ENCODE data around the gene LPCAT3.

Gene LPCAT3

DNA sequence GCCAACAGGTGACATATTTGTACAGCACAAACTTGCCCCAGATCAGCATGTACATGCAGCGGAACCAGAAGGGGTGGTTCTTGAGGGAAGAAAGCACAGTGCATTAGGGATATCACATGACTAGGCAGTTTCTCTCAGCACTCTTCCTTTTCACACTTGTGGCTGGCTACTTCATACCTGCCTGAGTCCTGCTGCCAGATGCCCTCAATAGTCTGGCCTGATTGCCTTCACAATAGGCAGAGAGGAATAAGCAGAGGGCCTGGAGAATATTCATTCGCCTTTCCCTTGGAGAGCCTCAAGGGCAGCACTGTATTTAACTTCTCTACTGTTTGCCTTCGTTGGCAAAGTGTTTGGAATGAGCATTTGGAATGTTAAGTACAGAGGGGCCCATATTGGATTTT is 39.7 kb downstream of the LPCAT3 start:
- Histone ChIP-seq H3K27ac (no peak overlapping the region), H3K27me3 (ENCODE audit: control insufficient read depth, insufficient read depth, low read length) (no peaks in the 10 kb centered on the region), H3K36me3 (ENCODE audit: control insufficient read depth, insufficient read depth, low read length) (no peaks in the 10 kb centered on the region), H3K9ac (no peak overlapping the region), H3K9me3 (ENCODE audit: control insufficient read depth, low read length) (no peaks in the 10 kb centered on the region), H3K4me2 (ENCODE audit: low read length) (no peak overlapping the region), H3K4me3 (ENCODE audit: low read depth, low read length) (no peak overlapping the region), H3K79me2 (no peaks in the 10 kb centered on the region), H2AFZ (no peak overlapping the region), H3K4me1 (no peaks in the 10 kb centered on the region)
- TF ChIP-seq, protein P1, sequence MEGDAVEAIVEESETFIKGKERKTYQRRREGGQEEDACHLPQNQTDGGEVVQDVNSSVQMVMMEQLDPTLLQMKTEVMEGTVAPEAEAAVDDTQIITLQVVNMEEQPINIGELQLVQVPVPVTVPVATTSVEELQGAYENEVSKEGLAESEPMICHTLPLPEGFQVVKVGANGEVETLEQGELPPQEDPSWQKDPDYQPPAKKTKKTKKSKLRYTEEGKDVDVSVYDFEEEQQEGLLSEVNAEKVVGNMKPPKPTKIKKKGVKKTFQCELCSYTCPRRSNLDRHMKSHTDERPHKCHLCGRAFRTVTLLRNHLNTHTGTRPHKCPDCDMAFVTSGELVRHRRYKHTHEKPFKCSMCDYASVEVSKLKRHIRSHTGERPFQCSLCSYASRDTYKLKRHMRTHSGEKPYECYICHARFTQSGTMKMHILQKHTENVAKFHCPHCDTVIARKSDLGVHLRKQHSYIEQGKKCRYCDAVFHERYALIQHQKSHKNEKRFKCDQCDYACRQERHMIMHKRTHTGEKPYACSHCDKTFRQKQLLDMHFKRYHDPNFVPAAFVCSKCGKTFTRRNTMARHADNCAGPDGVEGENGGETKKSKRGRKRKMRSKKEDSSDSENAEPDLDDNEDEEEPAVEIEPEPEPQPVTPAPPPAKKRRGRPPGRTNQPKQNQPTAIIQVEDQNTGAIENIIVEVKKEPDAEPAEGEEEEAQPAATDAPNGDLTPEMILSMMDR (IDR thresholded peaks at IDR 0.05), result no peak

- no peak overlapping the region for H3K27ac ChIP-seq
- no peak overlapping the region for H3K9ac ChIP-seq
- no peak overlapping the region for H3K4me3 ChIP-seq (ENCODE audit: low read depth, low read length)
- no peaks in the 10 kb centered on the region for H3K79me2 ChIP-seq
- no peaks in the 10 kb centered on the region for H3K9me3 ChIP-seq (ENCODE audit: control insufficient read depth, low read length)
- H3K4me1 ChIP-seq, result no peaks in the 10 kb centered on the region
- no peaks in the 10 kb centered on the region for H3K27me3 ChIP-seq (ENCODE audit: control insufficient read depth, insufficient read depth, low read length)
- TF ChIP-seq, protein P1 (IDR thresholded peaks at IDR 0.05), result no peak
- no peak overlapping the region for H2AFZ ChIP-seq
- H3K4me2 ChIP-seq (ENCODE audit: low read length), result no peak overlapping the region
- no peaks in the 10 kb centered on the region for H3K36me3 ChIP-seq (ENCODE audit: control insufficient read depth, insufficient read depth, low read length)
Observed at GRCh38 chr12:6978188-6978587, 40.1 kb downstream of the LPCAT3 start.

GRCh38 chr12:6977653-6978052 is 40.6 kb downstream of the LPCAT3 start:
- no peaks in the 10 kb centered on the region for H3K27me3 ChIP-seq (ENCODE audit: control insufficient read depth, insufficient read depth, low read length)
- no peaks in the 10 kb centered on the region for H3K9me3 ChIP-seq (ENCODE audit: control insufficient read depth, low read length)
- no peaks in the 10 kb centered on the region for H3K4me1 ChIP-seq
- H3K36me3 ChIP-seq (ENCODE audit: control insufficient read depth, insufficient read depth, low read length), result no peaks in the 10 kb centered on the region
- no peak overlapping the region for H3K4me2 ChIP-seq (ENCODE audit: low read length)
- H2AFZ ChIP-seq, result no peak overlapping the region
- H3K9ac ChIP-seq, result no peak overlapping the region
- no peak overlapping the region for H3K4me3 ChIP-seq (ENCODE audit: low read depth, low read length)
- no peaks in the 10 kb centered on the region for H3K79me2 ChIP-seq
- TF ChIP-seq, protein P1 (IDR thresholded peaks at IDR 0.05), result no peak
- no peak overlapping the region for H3K27ac ChIP-seq

GRCh38 chr12:6975297-6976032 is 42.8 kb downstream of the LPCAT3 start:
- H3K27ac ChIP-seq, result no peak overlapping the region
- H2AFZ ChIP-seq, result no peak overlapping the region
- H3K4me2 ChIP-seq (ENCODE audit: low read length), result no peak overlapping the region
- peaks cover 5% of the 10 kb centered on the region for H3K4me1 ChIP-seq
- H3K9me3 ChIP-seq (ENCODE audit: control insufficient read depth, low read length), result no peaks in the 10 kb centered on the region
- peaks cover 4% of the 10 kb centered on the region for H3K79me2 ChIP-seq
- TF ChIP-seq, protein P1 (IDR thresholded peaks at IDR 0.05), result no peak
- H3K27me3 ChIP-seq (ENCODE audit: control insufficient read depth, insufficient read depth, low read length), result no peaks in the 10 kb centered on the region
- H3K36me3 ChIP-seq (ENCODE audit: control insufficient read depth, insufficient read depth, low read length), result no peaks in the 10 kb centered on the region
- H3K9ac ChIP-seq, result no peak overlapping the region
- no peak overlapping the region for H3K4me3 ChIP-seq (ENCODE audit: low read depth, low read length)

- Histone ChIP-seq H3K4me3 (ENCODE audit: low read depth, low read length) (no peak overlapping the region), H3K79me2 (peaks cover 14% of the 10 kb centered on the region), H3K27ac (no peak overlapping the region), H3K9ac (no peak overlapping the region), H3K4me1 (peaks cover 8% of the 10 kb centered on the region), H3K36me3 (ENCODE audit: control insufficient read depth, insufficient read depth, low read length) (no peaks in the 10 kb centered on the region), H3K9me3 (ENCODE audit: control insufficient read depth, low read length) (no peaks in the 10 kb centered on the region), H2AFZ (no peak overlapping the region), H3K27me3 (ENCODE audit: control insufficient read depth, insufficient read depth, low read length) (no peaks in the 10 kb centered on the region), H3K4me2 (ENCODE audit: low read length) (no peak overlapping the region)
- TF ChIP-seq, protein P1 (IDR thresholded peaks at IDR 0.05), result no peak
Observed at GRCh38 chr12:6974180-6974579, 44.1 kb downstream of the LPCAT3 start.
